Measurements from ENCODE around the gene FSIP1.

- TF ChIP-seq CTCF (IDR thresholded peaks at IDR 0.05): no peak
- no peak for TF ChIP-seq EP300 (IDR thresholded peaks at IDR 0.05)
- no peak for TF ChIP-seq POLR2A (IDR thresholded peaks at IDR 0.05)
Measured at GRCh38 chr15:39781967-39782302, 706 bp downstream of the FSIP1 start.

Data from sigmoid colon (tissue), 4 donors.